GM23248 (cell line): ENCODE data around the gene ELOVL4.

Experiments
- EZH2 ChIP-seq: fragments of 200-600 bp; sonication (generic); IDR thresholded peaks from 2 replicates; pipeline ENCODE4 v1.6.1; 2018; ENCODE audit warnings: antibody characterized with exemption, mild to moderate bottlenecking; ENCODE audit not compliant: insufficient read depth, poor library complexity, severe bottlenecking
- EZH2phosphoT487 ChIP-seq: fragments of 200-600 bp; sonication (generic); IDR thresholded peaks from 2 replicates; pipeline ENCODE4 v1.6.1; 2018; ENCODE audit warnings: antibody characterized with exemption, moderate library complexity, mild to moderate bottlenecking, low read depth; ENCODE audit not compliant: insufficient read depth

DNA sequence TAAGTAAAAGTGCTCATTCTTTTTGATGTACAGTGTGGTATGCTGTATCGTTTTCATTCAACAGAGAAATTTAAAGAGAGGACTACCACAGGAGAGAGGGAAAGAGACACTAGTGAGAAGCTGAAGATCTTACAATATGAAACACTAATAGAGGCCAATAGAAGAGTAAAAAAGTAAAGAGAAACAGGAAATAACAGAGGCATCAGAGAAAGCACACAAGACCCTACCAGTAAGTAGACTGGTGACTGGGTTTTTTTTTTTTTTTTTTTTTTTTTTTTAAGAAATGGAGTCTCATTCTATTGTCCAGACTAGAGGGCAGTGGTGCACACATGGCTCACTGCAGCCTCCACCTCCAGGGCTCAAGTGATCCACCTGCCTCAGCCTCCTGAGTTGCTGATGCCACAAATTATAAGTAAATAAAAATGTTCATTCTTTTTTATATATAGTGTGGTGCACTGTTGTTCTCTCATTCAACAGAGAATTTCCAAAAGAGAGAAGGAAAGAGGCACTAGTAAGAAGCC, 18.8 kb downstream of the ELOVL4 start:
- TF ChIP-seq EZH2phosphoT487 (no peak), EZH2 (no peak)
